ENCODE measurements around the gene NUP62. TPM values are rescaled to one million over a fixed set of nuclear protein-coding genes. Genes with fewer than 3 reads are reported as not detected.

NUP62 gene
- total RNA-seq, 1 experiment from 2014 or later, result 85.2 TPM

- H3K27me3 ChIP-seq (ENCODE audit: insufficient read depth, low read length), result no peaks in the 10 kb centered on the region
- no peak overlapping the region for H3K4me3 ChIP-seq (replicated peaks in 1 of 2; ENCODE audit: low read depth in 1 of 2, low read length in 2 of 2)
- H4K20me1 ChIP-seq (ENCODE audit: insufficient read depth), result no peaks in the 10 kb centered on the region
- H3K36me3 ChIP-seq (ENCODE audit: control insufficient read depth in 1 of 2, insufficient read depth in 2 of 2, low read length in 2 of 2), result no peaks in the 10 kb centered on the region
- H3K9me2 ChIP-seq (ENCODE audit: insufficient read depth), result no peaks in the 10 kb centered on the region
- no peak overlapping the region for H3K9ac ChIP-seq (ENCODE audit: low read length)
- ATAC-seq (no peak), DNase-seq (ENCODE audit: low read depth, low spot score) (no peak)
- ChIA-PET RAD21 (ENCODE audit: low non-redundant PET in 1 of 2, low total read pairs in 2 of 2, uncharacterized antibody in 2 of 2, unreplicated experiment in 2 of 2) (no interaction called here), CTCF (no interaction called here), POLR2A (no interaction called here)
- no peaks in the 10 kb centered on the region for H3K79me2 ChIP-seq (ENCODE audit: insufficient read depth, low read length)
- intact Hi-C loops (cut with micrococcal nuclease), result no loop called here
- H3K27ac ChIP-seq (ENCODE audit: low read depth, low read length), result no peak overlapping the region
- no peaks in the 10 kb centered on the region for H3K9me3 ChIP-seq (ENCODE audit: control insufficient read depth in 1 of 2, insufficient read depth in 1 of 2, low read depth in 1 of 2, low read length in 2 of 2)
- peaks cover 9 to 10% of the 10 kb centered on the region in 2 experiments; a peak in 3 of 4 replicates for H3K4me1 ChIP-seq (ENCODE audit: control insufficient read depth in 1 of 2, insufficient read depth in 2 of 2, low read length in 2 of 2)
- TF ChIP-seq YY1 (IDR thresholded peaks at IDR 0.05; ENCODE audit: extremely low read depth, insufficient replicate concordance, low read depth, low read length), result no peak
- no peak for TF ChIP-seq CTCF (IDR thresholded peaks at IDR 0.05 in 2 of 3, conservative IDR thresholded peaks at IDR 0.05 in 1 of 3; ENCODE audit: borderline replicate concordance in 1 of 3, insufficient read depth in 1 of 3, low read depth in 2 of 3, low read length in 2 of 3)
- TF ChIP-seq ZFX (IDR thresholded peaks at IDR 0.05), result no peak
- no peak for TF ChIP-seq SP1 (IDR thresholded peaks at IDR 0.05; ENCODE audit: low read depth)
- H3K4me2 ChIP-seq (ENCODE audit: low read length), result no peak overlapping the region
- H2AFZ ChIP-seq (ENCODE audit: low read depth, low read length, poor library complexity, severe bottlenecking), result no peak overlapping the region
- no TSS peak for BruUV-seq (replicated peaks)
Observed at GRCh38 chr19:49938662-49939061, 9.4 kb upstream of the NUP62 start.

- H3K27ac ChIP-seq (ENCODE audit: low read depth, low read length), result 0 out of 2 replicates have a peak overlapping the region, but pooled peaks have one; percentile 20
- DNase-seq (ENCODE audit: low read depth, low spot score) (peak; percentile 59), ATAC-seq (peak; percentile 89)
- H3K27me3 ChIP-seq (ENCODE audit: insufficient read depth, low read length), result no peaks in the 10 kb centered on the region
- H3K4me1 ChIP-seq (ENCODE audit: control insufficient read depth in 1 of 2, insufficient read depth in 2 of 2, low read length in 2 of 2), result peaks cover 9 to 10% of the 10 kb centered on the region in 2 experiments; a peak in 3 of 4 replicates
- no peak overlapping the region for H3K9ac ChIP-seq (ENCODE audit: low read length)
- H3K36me3 ChIP-seq (ENCODE audit: control insufficient read depth in 1 of 2, insufficient read depth in 2 of 2, low read length in 2 of 2), result peaks cover 0 to 6% of the 10 kb centered on the region in 2 experiments; a peak in 1 of 4 replicates
- peak overlapping the region; percentile 77 for H3K4me2 ChIP-seq (ENCODE audit: low read length)
- no peaks in the 10 kb centered on the region for H3K79me2 ChIP-seq (ENCODE audit: insufficient read depth, low read length)
- TF ChIP-seq CTCF (IDR thresholded peaks at IDR 0.05 in 2 of 3, conservative IDR thresholded peaks at IDR 0.05 in 1 of 3; ENCODE audit: borderline replicate concordance in 1 of 3, insufficient read depth in 1 of 3, low read depth in 2 of 3, low read length in 2 of 3), result peak; percentile 95 to 97 (median 97)
- no peak for TF ChIP-seq JUND (IDR thresholded peaks at IDR 0.05)
- no peak for TF ChIP-seq TCF7L2 (IDR thresholded peaks at IDR 0.05; ENCODE audit: borderline replicate concordance, extremely low read depth, insufficient read depth, insufficient read length)
- TF ChIP-seq RAD21 (IDR thresholded peaks at IDR 0.05; ENCODE audit: low read depth), result peak; percentile 99
- CTCF ChIA-PET, result interaction anchor here (1.0 to 1.3 kb wide), 3 partner anchors 9 to 198 kb away, joined by 3 to 8 read pairs (median 4); no protein-coding TSS in a partner anchor
- intact Hi-C loops (cut with micrococcal nuclease), result loop anchor here (1.0 kb wide), 1 partner anchor 45 kb away; no protein-coding TSS in a partner anchor
- no peaks in the 10 kb centered on the region for H4K20me1 ChIP-seq (ENCODE audit: insufficient read depth)
- POLR2A ChIA-PET, result no interaction called here
- no peaks in the 10 kb centered on the region for H3K9me2 ChIP-seq (ENCODE audit: insufficient read depth)
- RAD21 ChIA-PET (ENCODE audit: low non-redundant PET in 1 of 2, low total read pairs in 2 of 2, uncharacterized antibody in 2 of 2, unreplicated experiment in 2 of 2), result no interaction called here
- peak overlapping the region; percentile 41 to 52 for H3K4me3 ChIP-seq (replicated peaks in 1 of 2; ENCODE audit: low read depth in 1 of 2, low read length in 2 of 2)
- no peaks in the 10 kb centered on the region for H3K9me3 ChIP-seq (ENCODE audit: control insufficient read depth in 1 of 2, insufficient read depth in 1 of 2, low read depth in 1 of 2, low read length in 2 of 2)
- BruUV-seq (replicated peaks), result no TSS peak
- H2AFZ ChIP-seq (ENCODE audit: low read depth, low read length, poor library complexity, severe bottlenecking), result peak overlapping the region; percentile 75
Observed at GRCh38 chr19:49937750-49938381, 8.6 kb upstream of the NUP62 start.
